WTC11 (cell line): Measurements from ENCODE around the gene CDCA5. TPM values are rescaled to one million over a fixed set of nuclear protein-coding genes. Genes with fewer than 3 reads are reported as not detected.

Experiments used
- ATAC-seq: fragments of 200-7000 bp; cut with Tn5 transposase; 2 replicates; pipeline ENCODE4 v1.10.0; 2021; ENCODE audit warnings: mild to moderate bottlenecking, moderate library complexity
- CTCF ChIA-PET: fragments of 300-600 bp; sonication (Branson Sonifier 250); formaldehyde crosslinking; loops from one replicate; lab custom pipeline; 2021; ENCODE audit warnings: antibody characterized with exemption; lab: Charles Lee
- POLR2A ChIA-PET: fragments of 350-600 bp; sonication (Branson Sonifier 250); formaldehyde crosslinking; loops from one replicate; lab custom pipeline; 2021; ENCODE audit warnings: antibody characterized with exemption; lab: Charles Lee
- DNase-seq: peaks from one replicate; pipeline ENCODE4 v3.0.0; 2021; ENCODE audit warnings: low spot score
- H3K27ac Mint-ChIP-seq: 2 replicates; pipeline ENCODE4 v1.8.0; 2021; ENCODE audit warnings: mixed read lengths
- H3K27me3 Mint-ChIP-seq: 2 replicates; pipeline ENCODE4 v1.8.0; 2021; ENCODE audit warnings: low read depth, mild to moderate bottlenecking, moderate library complexity, mixed read lengths
- H3K36me3 Mint-ChIP-seq: 2 replicates; pipeline ENCODE4 v1.8.0; 2021; ENCODE audit warnings: mixed read lengths
- H3K4me1 Mint-ChIP-seq: 2 replicates; pipeline ENCODE4 v1.8.0; 2022; ENCODE audit warnings: mixed read lengths
- H3K4me3 Mint-ChIP-seq: 2 replicates; pipeline ENCODE4 v1.8.0; 2021; ENCODE audit warnings: mild to moderate bottlenecking, moderate library complexity, mixed read lengths
- H3K9me3 Mint-ChIP-seq: 2 replicates; pipeline ENCODE4 v1.8.0; 2021; ENCODE audit warnings: mixed read lengths
- CREB1 ChIP-seq: sonication (generic); formaldehyde crosslinking; IDR thresholded peaks from 2 replicates; pipeline ENCODE4 v1.8.0; 2023; ENCODE audit warnings: mild to moderate bottlenecking, missing genetic modification reagents
- FOXP1 ChIP-seq: sonication (generic); formaldehyde crosslinking; IDR thresholded peaks from 2 replicates; pipeline ENCODE4 v1.8.0; 2022; ENCODE audit warnings: missing genetic modification reagents, mild to moderate bottlenecking, moderate library complexity, borderline replicate concordance
- GABPB1 ChIP-seq: sonication (generic); formaldehyde crosslinking; IDR thresholded peaks from 2 replicates; pipeline ENCODE4 v1.8.1; 2023; ENCODE audit warnings: mild to moderate bottlenecking, missing genetic modification reagents
- GTF2I ChIP-seq: fragments of 250-450 bp; sonication (Bioruptor Pico); conservative IDR thresholded peaks from 2 replicates; pipeline ENCODE4 v1.4.0; 2021; ENCODE audit warnings: mild to moderate bottlenecking
- HMGA2 ChIP-seq: fragments of 250-450 bp; sonication (Bioruptor Pico); IDR thresholded peaks from 2 replicates; pipeline ENCODE4 v1.4.0; 2021; ENCODE audit warnings: mild to moderate bottlenecking, moderate library complexity
- IRF2 ChIP-seq: sonication (generic); formaldehyde crosslinking; IDR thresholded peaks from 2 replicates; pipeline ENCODE4 v1.8.0; 2022; ENCODE audit warnings: low read depth, missing genetic modification reagents, borderline replicate concordance
- MYBL2 ChIP-seq: sonication (generic); formaldehyde crosslinking; IDR thresholded peaks from 2 replicates; pipeline ENCODE4 v1.8.1; 2023; ENCODE audit warnings: mild to moderate bottlenecking, moderate library complexity, missing genetic modification reagents
- NR1H2 ChIP-seq: sonication (generic); formaldehyde crosslinking; IDR thresholded peaks from 2 replicates; pipeline ENCODE4 v1.9.0; 2021; ENCODE audit warnings: mild to moderate bottlenecking, moderate library complexity, missing genetic modification reagents
- OVOL2 ChIP-seq: fragments of 250-450 bp; sonication (Bioruptor Pico); IDR thresholded peaks from 2 replicates; pipeline ENCODE4 v1.9.0; 2021; ENCODE audit warnings: mild to moderate bottlenecking, borderline replicate concordance
- SP1 ChIP-seq: sonication (generic); formaldehyde crosslinking; conservative IDR thresholded peaks from 2 replicates; pipeline ENCODE4 v1.8.1; 2022; ENCODE audit warnings: missing genetic modification reagents
- TEAD4 ChIP-seq: sonication (generic); formaldehyde crosslinking; IDR thresholded peaks from 2 replicates; pipeline ENCODE4 v1.8.0; 2022; ENCODE audit warnings: mild to moderate bottlenecking, missing genetic modification reagents
- ZNF121 ChIP-seq: sonication (generic); formaldehyde crosslinking; IDR thresholded peaks from 2 replicates; pipeline ENCODE4 v1.8.0; 2023; ENCODE audit warnings: missing genetic modification reagents
- ZNF232 ChIP-seq: sonication (generic); formaldehyde crosslinking; IDR thresholded peaks from 2 replicates; pipeline ENCODE4 v1.8.0; 2022; ENCODE audit warnings: mild to moderate bottlenecking, missing genetic modification reagents
- total RNA-seq: library from RNA; stranded (reverse); gene quantifications from 3 replicates; pipeline ENCODE4 v1.2.3, GENCODE V29; 2021
- TF ChIP-seq, protein P1 (sequence below): sonication (generic); formaldehyde crosslinking; IDR thresholded peaks from 2 replicates; pipeline ENCODE4 v1.8.1; 2022; ENCODE audit warnings: mild to moderate bottlenecking, missing genetic modification reagents, moderate library complexity, borderline replicate concordance
- TF ChIP-seq, protein P2 (sequence below): fragments of 200-600 bp; IDR thresholded peaks from 2 replicates; pipeline ENCODE4 v1.8.0; 2022; ENCODE audit warnings: antibody characterized with exemption
- TF ChIP-seq, protein P3 (sequence below): sonication (generic); formaldehyde crosslinking; IDR thresholded peaks from 2 replicates; pipeline ENCODE4 v1.8.1; 2022; ENCODE audit warnings: missing genetic modification reagents, borderline replicate concordance
- TF ChIP-seq, protein P4 (sequence below): sonication (generic); formaldehyde crosslinking; IDR thresholded peaks from 2 replicates; pipeline ENCODE4 v1.8.0; 2023; ENCODE audit warnings: missing genetic modification reagents

Gene CDCA5
- total RNA-seq, 1 experiment from 2014 or later, result 95.9 TPM

DNA sequence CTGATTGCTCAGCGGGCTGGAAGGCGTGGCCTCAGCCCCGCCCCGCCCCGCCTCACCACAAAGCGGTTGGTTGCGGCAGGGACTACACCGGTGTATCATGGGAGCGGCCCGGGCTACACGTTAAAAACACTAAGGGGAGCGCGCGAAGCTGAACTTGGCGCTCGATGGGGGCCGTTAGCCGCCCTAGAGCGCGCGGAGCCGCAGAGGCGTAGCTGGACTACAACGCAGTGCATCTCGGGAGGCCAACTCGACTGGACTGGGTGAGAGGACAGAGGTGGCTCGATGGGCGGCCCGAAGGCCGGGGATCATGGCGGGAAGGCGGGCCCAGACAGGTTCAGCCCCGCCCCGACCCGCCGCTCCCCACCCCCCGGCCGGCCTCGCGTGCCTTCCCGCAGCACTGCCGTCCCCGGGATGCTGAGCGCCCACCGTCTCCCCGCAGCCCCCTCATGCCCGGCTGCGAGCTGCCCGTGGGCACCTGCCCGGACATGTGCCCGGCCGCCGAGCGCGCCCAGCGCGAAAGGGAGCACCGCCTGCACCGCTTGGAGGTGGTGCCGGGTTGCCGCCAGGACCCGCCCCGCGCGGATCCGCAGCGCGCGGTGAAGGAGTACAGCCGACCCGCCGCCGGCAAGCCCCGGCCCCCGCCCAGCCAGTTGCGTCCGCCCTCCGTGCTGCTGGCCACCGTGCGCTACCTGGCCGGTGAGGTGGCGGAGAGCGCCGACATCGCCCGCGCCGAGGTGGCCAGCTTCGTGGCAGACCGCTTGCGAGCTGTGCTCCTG, 42.8 kb downstream of the CDCA5 start, which contains the start of gene SAC3D1 (continued):
- TF ChIP-seq NR1H2 (no peak), ZNF121 (CRISPR knock-in tag) (no peak), IRF2 (no peak), SP1 (CRISPR knock-in tag) (peak; percentile 79)
- TF ChIP-seq, protein P1, sequence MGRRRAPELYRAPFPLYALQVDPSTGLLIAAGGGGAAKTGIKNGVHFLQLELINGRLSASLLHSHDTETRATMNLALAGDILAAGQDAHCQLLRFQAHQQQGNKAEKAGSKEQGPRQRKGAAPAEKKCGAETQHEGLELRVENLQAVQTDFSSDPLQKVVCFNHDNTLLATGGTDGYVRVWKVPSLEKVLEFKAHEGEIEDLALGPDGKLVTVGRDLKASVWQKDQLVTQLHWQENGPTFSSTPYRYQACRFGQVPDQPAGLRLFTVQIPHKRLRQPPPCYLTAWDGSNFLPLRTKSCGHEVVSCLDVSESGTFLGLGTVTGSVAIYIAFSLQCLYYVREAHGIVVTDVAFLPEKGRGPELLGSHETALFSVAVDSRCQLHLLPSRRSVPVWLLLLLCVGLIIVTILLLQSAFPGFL (CRISPR knock-in tag), result no peak

DNA sequence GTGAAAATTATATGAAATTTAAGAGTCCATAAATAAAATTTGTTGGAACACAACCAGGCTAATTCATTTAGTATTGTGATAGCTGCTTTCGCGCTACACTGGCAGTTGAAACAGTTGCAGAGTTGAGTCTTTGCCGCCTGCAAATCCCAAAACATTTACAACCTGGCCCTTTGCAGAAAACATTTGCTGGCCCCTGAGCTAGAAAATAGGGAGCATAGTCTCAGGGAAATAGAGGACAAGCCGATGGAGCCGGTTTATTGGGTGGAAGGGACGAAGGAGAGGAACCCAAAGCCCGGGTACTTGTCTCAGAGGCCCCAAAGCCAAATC, 43.4 kb downstream of the CDCA5 start:
- DNase-seq (no peak), ATAC-seq (no peak)
- Mint-ChIP-seq H3K27ac (peak overlapping the region; percentile 96), H3K4me3 (peak overlapping the region; percentile 85), H3K27me3 (no peaks in the 10 kb centered on the region), H3K4me1 (peaks cover 9% of the 10 kb centered on the region), H3K36me3 (peaks cover 5% of the 10 kb centered on the region), H3K9me3 (no peaks in the 10 kb centered on the region)
- POLR2A ChIA-PET, result interaction anchor here (0.7 kb wide), 1 partner anchor 82 kb away, joined by 3 read pairs; the partner anchor contains the start of genes FAU and MRPL49
- TF ChIP-seq HMGA2 (CRISPR knock-in tag) (0 out of 2 replicates have a peak, but pooled peaks have one; percentile 3), TEAD4 (CRISPR knock-in tag) (no peak)
- CTCF ChIA-PET, result interaction anchor here (1.0 to 3.4 kb wide), 7 partner anchors 12 to 176 kb away, joined by 3 to 17 read pairs (median 5); partner anchors contain the start of genes ARL2, SNX15 and TM7SF2

DNA sequence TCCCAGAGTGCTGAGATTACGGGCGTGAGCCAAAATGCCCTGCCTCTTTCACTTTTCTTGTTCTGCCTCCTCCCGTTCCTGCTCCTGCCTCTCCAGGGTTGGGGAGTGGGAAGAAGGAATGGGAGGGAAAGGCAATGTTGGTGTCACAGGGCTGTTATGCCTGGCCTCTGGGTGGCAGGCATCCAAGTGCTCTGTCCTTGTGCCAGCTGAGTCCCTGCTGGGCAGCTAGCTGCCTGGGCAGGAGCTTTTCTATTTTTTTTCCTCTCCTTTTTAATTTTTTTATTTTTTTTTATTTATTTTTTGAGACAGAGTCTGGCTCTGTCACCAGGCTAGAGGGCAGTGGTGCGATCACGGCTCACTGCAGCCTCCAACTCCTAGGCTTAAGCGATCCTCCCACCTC, 46.9 kb downstream of the CDCA5 start:
- DNase-seq (no peak), ATAC-seq (no peak)
- H3K4me3 Mint-ChIP-seq, result no peak overlapping the region
- no peaks in the 10 kb centered on the region for H3K27me3 Mint-ChIP-seq
- H3K4me1 Mint-ChIP-seq, result no peaks in the 10 kb centered on the region
- TF ChIP-seq GTF2I, result no peak
- no peaks in the 10 kb centered on the region for H3K36me3 Mint-ChIP-seq
- CTCF ChIA-PET, result interaction anchor here (0.6 kb wide), 1 partner anchor 258 kb away, joined by 3 read pairs; no protein-coding TSS in a partner anchor
- POLR2A ChIA-PET, result no interaction called here
- no peak overlapping the region for H3K27ac Mint-ChIP-seq
- H3K9me3 Mint-ChIP-seq, result no peaks in the 10 kb centered on the region

DNA sequence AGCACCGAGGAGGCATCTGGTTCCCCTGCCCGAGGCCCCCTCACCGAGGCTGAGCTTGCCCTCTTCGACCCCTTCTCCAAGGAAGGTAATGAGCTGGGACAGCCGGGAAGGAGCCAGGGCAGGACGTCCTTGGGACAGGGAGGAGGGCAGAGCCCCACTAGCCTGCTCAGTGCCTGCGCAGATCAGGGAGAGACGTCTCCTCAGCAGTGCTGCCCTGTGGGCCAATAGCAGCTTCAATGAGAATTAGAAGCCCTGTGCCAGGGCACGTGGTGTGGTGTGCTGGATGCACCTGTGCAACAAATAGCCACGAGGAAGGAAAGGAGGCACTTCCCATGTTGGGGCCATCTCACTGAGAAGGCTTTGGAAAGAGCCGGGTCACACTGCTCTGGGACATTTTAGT, 48.3 kb downstream of the CDCA5 start:
- no peaks in the 10 kb centered on the region for H3K27me3 Mint-ChIP-seq
- TF ChIP-seq MYBL2 (CRISPR knock-in tag), result no peak
- TF ChIP-seq CREB1 (CRISPR knock-in tag), result no peak
- TF ChIP-seq OVOL2, result no peak
- no peak for TF ChIP-seq GABPB1
- TF ChIP-seq, protein P2, sequence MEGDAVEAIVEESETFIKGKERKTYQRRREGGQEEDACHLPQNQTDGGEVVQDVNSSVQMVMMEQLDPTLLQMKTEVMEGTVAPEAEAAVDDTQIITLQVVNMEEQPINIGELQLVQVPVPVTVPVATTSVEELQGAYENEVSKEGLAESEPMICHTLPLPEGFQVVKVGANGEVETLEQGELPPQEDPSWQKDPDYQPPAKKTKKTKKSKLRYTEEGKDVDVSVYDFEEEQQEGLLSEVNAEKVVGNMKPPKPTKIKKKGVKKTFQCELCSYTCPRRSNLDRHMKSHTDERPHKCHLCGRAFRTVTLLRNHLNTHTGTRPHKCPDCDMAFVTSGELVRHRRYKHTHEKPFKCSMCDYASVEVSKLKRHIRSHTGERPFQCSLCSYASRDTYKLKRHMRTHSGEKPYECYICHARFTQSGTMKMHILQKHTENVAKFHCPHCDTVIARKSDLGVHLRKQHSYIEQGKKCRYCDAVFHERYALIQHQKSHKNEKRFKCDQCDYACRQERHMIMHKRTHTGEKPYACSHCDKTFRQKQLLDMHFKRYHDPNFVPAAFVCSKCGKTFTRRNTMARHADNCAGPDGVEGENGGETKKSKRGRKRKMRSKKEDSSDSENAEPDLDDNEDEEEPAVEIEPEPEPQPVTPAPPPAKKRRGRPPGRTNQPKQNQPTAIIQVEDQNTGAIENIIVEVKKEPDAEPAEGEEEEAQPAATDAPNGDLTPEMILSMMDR, result no peak
- TF ChIP-seq, all 79 proteins: peak for 0
- Mint-ChIP-seq H3K4me3 (no peak overlapping the region), H3K4me1 (no peaks in the 10 kb centered on the region), H3K9me3 (no peaks in the 10 kb centered on the region), H3K27ac (no peak overlapping the region), H3K36me3 (no peaks in the 10 kb centered on the region)
- POLR2A ChIA-PET, result no interaction called here
- CTCF ChIA-PET, result interaction anchor here (0.9 kb wide), 1 partner anchor 147 kb away, joined by 3 read pairs; no protein-coding TSS in a partner anchor
- DNase-seq (no peak), ATAC-seq (no peak)

DNA sequence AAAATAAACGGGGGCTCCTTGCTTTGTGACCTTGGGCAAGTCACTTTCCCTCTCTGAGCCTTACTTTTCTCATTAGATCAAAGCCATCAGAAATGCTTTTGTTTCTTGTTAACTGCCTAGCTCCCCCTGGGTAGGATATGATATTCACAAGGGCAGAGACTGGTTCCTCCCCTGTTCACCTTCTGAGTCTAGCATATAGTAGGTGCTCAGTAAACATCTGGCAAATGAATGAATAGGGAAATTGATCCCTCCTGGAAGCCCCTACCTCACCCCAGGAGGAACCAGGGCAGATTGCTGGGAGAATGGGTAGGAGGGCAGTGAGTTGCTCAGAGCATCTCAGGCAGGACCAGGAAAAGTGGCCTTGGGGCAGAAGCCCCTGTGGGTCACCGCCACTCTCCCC, 49.4 kb downstream of the CDCA5 start:
- no peaks in the 10 kb centered on the region for H3K9me3 Mint-ChIP-seq
- TF ChIP-seq, protein P3, sequence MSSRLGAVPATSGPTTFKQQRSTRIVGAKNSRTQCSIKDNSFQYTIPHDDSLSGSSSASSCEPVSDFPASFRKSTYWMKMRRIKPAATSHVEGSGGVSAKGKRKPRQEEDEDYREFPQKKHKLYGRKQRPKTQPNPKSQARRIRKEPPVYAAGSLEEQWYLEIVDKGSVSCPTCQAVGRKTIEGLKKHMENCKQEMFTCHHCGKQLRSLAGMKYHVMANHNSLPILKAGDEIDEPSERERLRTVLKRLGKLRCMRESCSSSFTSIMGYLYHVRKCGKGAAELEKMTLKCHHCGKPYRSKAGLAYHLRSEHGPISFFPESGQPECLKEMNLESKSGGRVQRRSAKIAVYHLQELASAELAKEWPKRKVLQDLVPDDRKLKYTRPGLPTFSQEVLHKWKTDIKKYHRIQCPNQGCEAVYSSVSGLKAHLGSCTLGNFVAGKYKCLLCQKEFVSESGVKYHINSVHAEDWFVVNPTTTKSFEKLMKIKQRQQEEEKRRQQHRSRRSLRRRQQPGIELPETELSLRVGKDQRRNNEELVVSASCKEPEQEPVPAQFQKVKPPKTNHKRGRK (CRISPR knock-in tag), result no peak
- TF ChIP-seq ZNF232, result no peak
- TF ChIP-seq, protein P4, sequence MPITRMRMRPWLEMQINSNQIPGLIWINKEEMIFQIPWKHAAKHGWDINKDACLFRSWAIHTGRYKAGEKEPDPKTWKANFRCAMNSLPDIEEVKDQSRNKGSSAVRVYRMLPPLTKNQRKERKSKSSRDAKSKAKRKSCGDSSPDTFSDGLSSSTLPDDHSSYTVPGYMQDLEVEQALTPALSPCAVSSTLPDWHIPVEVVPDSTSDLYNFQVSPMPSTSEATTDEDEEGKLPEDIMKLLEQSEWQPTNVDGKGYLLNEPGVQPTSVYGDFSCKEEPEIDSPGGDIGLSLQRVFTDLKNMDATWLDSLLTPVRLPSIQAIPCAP, result no peak
- TF ChIP-seq FOXP1 (CRISPR knock-in tag), result no peak
- no peak for TF ChIP-seq TEAD4 (CRISPR knock-in tag)
- no peak overlapping the region for H3K4me3 Mint-ChIP-seq
- no peak overlapping the region for H3K27ac Mint-ChIP-seq
- DNase-seq, result no peak
- no peaks in the 10 kb centered on the region for H3K4me1 Mint-ChIP-seq
- no peaks in the 10 kb centered on the region for H3K36me3 Mint-ChIP-seq
- no peaks in the 10 kb centered on the region for H3K27me3 Mint-ChIP-seq
- no peak for ATAC-seq
- ChIA-PET CTCF (interaction anchor here (0.9 kb wide), 1 partner anchor 20 kb away, joined by 5 read pairs; the partner anchor contains the start of gene ARL2), POLR2A (no interaction called here)
